ENCODE data around the gene EVI2B. TPM values are rescaled to one million over a fixed set of nuclear protein-coding genes. Genes with fewer than 3 reads are reported as not detected.
"Not testable (repeated sequence)": the region's sequence is repeated elsewhere in the genome, so short reads cannot be mapped to it uniquely, and the experiment has no call there.

Gene EVI2B
- total RNA-seq, 1 donor from 2014 or later, result not detected

- no peak for DNase-seq (ENCODE audit: low read depth)
- H3K4me3 ChIP-seq (ENCODE audit: low read depth, low read length), result no peak overlapping the region
- TF ChIP-seq CTCF (conservative IDR thresholded peaks at IDR 0.05; ENCODE audit: low read depth, low read length), result no peak
Measured at GRCh38 chr17:31320241-31320640, 6.4 kb upstream of the EVI2B start.

- no peak overlapping the region for H3K4me3 ChIP-seq (ENCODE audit: low read depth, low read length)
- no peak for DNase-seq (ENCODE audit: low read depth)
- TF ChIP-seq CTCF (conservative IDR thresholded peaks at IDR 0.05; ENCODE audit: low read depth, low read length), result no peak
Measured at GRCh38 chr17:31318851-31319661, 5.2 kb upstream of the EVI2B start.

- TF ChIP-seq CTCF (conservative IDR thresholded peaks at IDR 0.05; ENCODE audit: low read depth, low read length), result no peak
- peak overlapping the region; percentile 19 for H3K4me3 ChIP-seq (ENCODE audit: low read depth, low read length)
- DNase-seq (ENCODE audit: low read depth), result peak; percentile 56
Measured at GRCh38 chr17:31318298-31318801, 4.5 kb upstream of the EVI2B start.

GRCh38 chr17:31314782-31315100 lies 887 bp upstream of the EVI2B start:
- no peak for DNase-seq (ENCODE audit: low read depth)
- TF ChIP-seq CTCF (conservative IDR thresholded peaks at IDR 0.05; ENCODE audit: low read depth, low read length), result no peak
- H3K4me3 ChIP-seq (ENCODE audit: low read depth, low read length), result no peak overlapping the region

GRCh38 chr17:31312223-31312622 lies 1.6 kb downstream of the EVI2B start:
- not testable (repeated sequence) for DNase-seq (ENCODE audit: low read depth); H3K4me3 ChIP-seq (ENCODE audit: low read depth, low read length)

GRCh38 chr17:31311526-31311925 lies 2.3 kb downstream of the EVI2B start:
- TF ChIP-seq CTCF (conservative IDR thresholded peaks at IDR 0.05; ENCODE audit: low read depth, low read length), result no peak
- DNase-seq (ENCODE audit: low read depth), result no peak
- H3K4me3 ChIP-seq (ENCODE audit: low read depth, low read length), result no peak overlapping the region

- no peak for DNase-seq (ENCODE audit: low read depth)
- H3K4me3 ChIP-seq (ENCODE audit: low read depth, low read length), result no peak overlapping the region
- TF ChIP-seq CTCF (conservative IDR thresholded peaks at IDR 0.05; ENCODE audit: low read depth, low read length), result no peak
Measured at GRCh38 chr17:31310886-31311285, 3.0 kb downstream of the EVI2B start.
